Glutamatergic neuron (in vitro differentiated cells): ENCODE measurements around the gene DOCK1. TPM values are rescaled to one million over a fixed set of nuclear protein-coding genes. Genes with fewer than 3 reads are reported as not detected.
"Not testable (repeated sequence)": the region's sequence is repeated elsewhere in the genome, so short reads cannot be mapped to it uniquely, and the experiment has no call there.

ENCODE experiments used
- DNase-seq: peaks from one replicate; pipeline ENCODE4 v3.0.0; 2022
- H3K27ac Mint-ChIP-seq: one replicate; pipeline ENCODE4 v1.8.0; 2020; ENCODE audit warnings: mild to moderate bottlenecking, mixed read lengths, inconsistent platforms; ENCODE audit not compliant: unreplicated experiment
- H3K27me3 Mint-ChIP-seq: one replicate; pipeline ENCODE4 v1.8.0; 2020; ENCODE audit warnings: mild to moderate bottlenecking, moderate library complexity, mixed read lengths, inconsistent platforms; ENCODE audit not compliant: unreplicated experiment
- H3K36me3 Mint-ChIP-seq: one replicate; pipeline ENCODE4 v1.8.0; 2020; ENCODE audit warnings: mild to moderate bottlenecking, mixed read lengths, inconsistent platforms; ENCODE audit not compliant: unreplicated experiment
- H3K4me1 Mint-ChIP-seq: one replicate; pipeline ENCODE4 v1.8.0; 2020; ENCODE audit warnings: mild to moderate bottlenecking, low read depth, mixed read lengths, inconsistent platforms; ENCODE audit not compliant: unreplicated experiment
- H3K4me3 Mint-ChIP-seq: one replicate; pipeline ENCODE4 v1.8.0; 2020; ENCODE audit warnings: mild to moderate bottlenecking, mixed read lengths, inconsistent platforms; ENCODE audit not compliant: unreplicated experiment
- H3K9me3 Mint-ChIP-seq: one replicate; pipeline ENCODE4 v1.8.0; 2020; ENCODE audit warnings: mild to moderate bottlenecking, moderate library complexity, mixed read lengths, inconsistent platforms; ENCODE audit not compliant: unreplicated experiment
- CTCF ChIP-seq: fragments of 200-600 bp; sonication (generic); IDR thresholded peaks from one replicate; pipeline ENCODE4 v1.5.0; 2021; ENCODE audit not compliant: partially characterized antibody, unreplicated experiment
- total RNA-seq: library from RNA; stranded (reverse); fragmentation: NEBNext Ultra II Directional; extraction: Animal tissue kit (Norgen Biotek cat#: 25700); gene quantifications from one replicate; pipeline ENCODE4 v1.2.1, GENCODE V29; 2021; ENCODE audit not compliant: unreplicated experiment

DOCK1 gene
- total RNA-seq, 1 donor from 2014 or later, result 19.7 TPM

GRCh38 chr10:127303105-127303504, 397.9 kb downstream of the DOCK1 start:
- H3K27me3 Mint-ChIP-seq, result no peaks in the 10 kb centered on the region
- no peaks in the 10 kb centered on the region for H3K36me3 Mint-ChIP-seq
- peaks cover 1% of the 10 kb centered on the region for H3K9me3 Mint-ChIP-seq
- no peak for DNase-seq
- H3K4me3 Mint-ChIP-seq, result no peak overlapping the region
- no peak for TF ChIP-seq CTCF
- no peak overlapping the region for H3K27ac Mint-ChIP-seq
- peaks cover 13% of the 10 kb centered on the region for H3K4me1 Mint-ChIP-seq

GRCh38 chr10:127303746-127304145, 398.5 kb downstream of the DOCK1 start:
- TF ChIP-seq CTCF, result no peak
- no peak overlapping the region for H3K4me3 Mint-ChIP-seq
- H3K36me3 Mint-ChIP-seq, result no peaks in the 10 kb centered on the region
- H3K9me3 Mint-ChIP-seq, result peaks cover 4% of the 10 kb centered on the region
- no peaks in the 10 kb centered on the region for H3K27me3 Mint-ChIP-seq
- peaks cover 13% of the 10 kb centered on the region for H3K4me1 Mint-ChIP-seq
- no peak for DNase-seq
- no peak overlapping the region for H3K27ac Mint-ChIP-seq

- H3K36me3 Mint-ChIP-seq, result no peaks in the 10 kb centered on the region
- TF ChIP-seq CTCF, result no peak
- DNase-seq, result no peak
- H3K4me1 Mint-ChIP-seq, result peaks cover 8% of the 10 kb centered on the region
- no peak overlapping the region for H3K4me3 Mint-ChIP-seq
- no peaks in the 10 kb centered on the region for H3K27me3 Mint-ChIP-seq
- no peak overlapping the region for H3K27ac Mint-ChIP-seq
- peaks cover 3% of the 10 kb centered on the region for H3K9me3 Mint-ChIP-seq
Measured at GRCh38 chr10:127306479-127306878, 401.3 kb downstream of the DOCK1 start.

GRCh38 chr10:127307338-127307737, 402.1 kb downstream of the DOCK1 start:
- TF ChIP-seq CTCF, result no peak

GRCh38 chr10:127308031-127308430, 402.8 kb downstream of the DOCK1 start:
- no peak overlapping the region for H3K4me3 Mint-ChIP-seq
- H3K27me3 Mint-ChIP-seq, result no peaks in the 10 kb centered on the region
- DNase-seq, result no peak
- H3K4me1 Mint-ChIP-seq, result peaks cover 14% of the 10 kb centered on the region
- H3K36me3 Mint-ChIP-seq, result no peaks in the 10 kb centered on the region
- TF ChIP-seq CTCF, result no peak
- peaks cover 5% of the 10 kb centered on the region for H3K9me3 Mint-ChIP-seq
- H3K27ac Mint-ChIP-seq, result no peak overlapping the region

More at GRCh38 chr10:127307338-127307737, 402.1 kb downstream of the DOCK1 start:
- H3K9me3 Mint-ChIP-seq, result peaks cover 2% of the 10 kb centered on the region
- peaks cover 9% of the 10 kb centered on the region for H3K4me1 Mint-ChIP-seq
- no peaks in the 10 kb centered on the region for H3K36me3 Mint-ChIP-seq
- no peak for DNase-seq
- no peaks in the 10 kb centered on the region for H3K27me3 Mint-ChIP-seq
- no peak overlapping the region for H3K27ac Mint-ChIP-seq
- no peak overlapping the region for H3K4me3 Mint-ChIP-seq

- not testable (repeated sequence) for H3K9me3 Mint-ChIP-seq, DNase-seq, H3K27ac Mint-ChIP-seq, H3K27me3 Mint-ChIP-seq, H3K36me3 Mint-ChIP-seq, H3K4me3 Mint-ChIP-seq
- peaks cover 25% of the 10 kb centered on the region for H3K4me1 Mint-ChIP-seq
Measured at GRCh38 chr10:127309619-127310018, 404.4 kb downstream of the DOCK1 start.
